AG09319 (cell line): ENCODE results near the gene ATXN1.

Experiments used
- DNase-seq: peaks from one replicate; pipeline ENCODE4 v3.0.0-alpha.2; 2010; ENCODE audit warnings: low read depth; ENCODE audit errors: extremely low read depth
- TF ChIP-seq, protein P1 (sequence below): IDR thresholded peaks from 2 replicates; pipeline ENCODE4 v1.5.1; 2011; ENCODE audit warnings: low read depth, mild to moderate bottlenecking, inconsistent platforms, low read length, moderate library complexity

The ATXN1 gene

DNA sequence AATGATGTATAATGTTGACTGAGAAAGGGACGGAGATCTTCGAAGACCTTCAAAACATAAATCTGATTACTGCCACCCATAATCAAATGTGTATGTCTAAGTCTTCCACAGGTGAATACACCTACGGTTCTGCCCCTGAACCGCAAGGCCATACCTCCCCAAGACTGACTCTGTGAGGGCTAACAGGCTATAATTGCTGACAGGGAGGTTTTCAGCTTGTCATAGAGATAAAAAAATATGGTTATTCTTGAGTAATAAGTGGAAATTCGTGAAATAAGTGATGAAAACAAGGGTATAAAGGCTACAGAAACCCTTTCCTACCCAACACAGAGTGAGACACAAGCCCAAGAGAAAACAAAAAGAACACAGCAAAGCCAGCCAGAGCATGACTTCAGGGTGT lies 188.9 kb downstream of the ATXN1 start:
- TF ChIP-seq, protein P1, sequence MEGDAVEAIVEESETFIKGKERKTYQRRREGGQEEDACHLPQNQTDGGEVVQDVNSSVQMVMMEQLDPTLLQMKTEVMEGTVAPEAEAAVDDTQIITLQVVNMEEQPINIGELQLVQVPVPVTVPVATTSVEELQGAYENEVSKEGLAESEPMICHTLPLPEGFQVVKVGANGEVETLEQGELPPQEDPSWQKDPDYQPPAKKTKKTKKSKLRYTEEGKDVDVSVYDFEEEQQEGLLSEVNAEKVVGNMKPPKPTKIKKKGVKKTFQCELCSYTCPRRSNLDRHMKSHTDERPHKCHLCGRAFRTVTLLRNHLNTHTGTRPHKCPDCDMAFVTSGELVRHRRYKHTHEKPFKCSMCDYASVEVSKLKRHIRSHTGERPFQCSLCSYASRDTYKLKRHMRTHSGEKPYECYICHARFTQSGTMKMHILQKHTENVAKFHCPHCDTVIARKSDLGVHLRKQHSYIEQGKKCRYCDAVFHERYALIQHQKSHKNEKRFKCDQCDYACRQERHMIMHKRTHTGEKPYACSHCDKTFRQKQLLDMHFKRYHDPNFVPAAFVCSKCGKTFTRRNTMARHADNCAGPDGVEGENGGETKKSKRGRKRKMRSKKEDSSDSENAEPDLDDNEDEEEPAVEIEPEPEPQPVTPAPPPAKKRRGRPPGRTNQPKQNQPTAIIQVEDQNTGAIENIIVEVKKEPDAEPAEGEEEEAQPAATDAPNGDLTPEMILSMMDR: no peak
- DNase-seq: no peak

DNA sequence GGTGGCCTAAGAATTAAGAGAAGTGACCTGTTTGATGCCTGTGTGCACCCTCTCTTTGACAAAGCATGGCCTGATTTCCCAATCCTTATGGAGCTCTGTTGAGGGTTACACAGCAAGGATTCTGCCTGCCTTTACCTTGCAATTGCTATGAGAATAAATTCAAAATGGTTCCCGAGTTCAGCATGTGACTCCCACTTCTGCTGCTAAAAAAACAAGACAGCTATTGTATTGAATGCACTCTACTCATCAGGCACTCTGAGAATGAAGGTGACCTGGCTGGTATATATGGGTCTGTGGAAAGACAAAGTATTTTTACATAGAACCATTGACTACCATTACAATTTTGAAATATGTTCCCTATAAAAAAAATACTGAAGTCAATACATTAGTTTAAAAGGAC lies 190.3 kb downstream of the ATXN1 start:
- TF ChIP-seq, protein P1: no peak
- DNase-seq: no peak

DNA sequence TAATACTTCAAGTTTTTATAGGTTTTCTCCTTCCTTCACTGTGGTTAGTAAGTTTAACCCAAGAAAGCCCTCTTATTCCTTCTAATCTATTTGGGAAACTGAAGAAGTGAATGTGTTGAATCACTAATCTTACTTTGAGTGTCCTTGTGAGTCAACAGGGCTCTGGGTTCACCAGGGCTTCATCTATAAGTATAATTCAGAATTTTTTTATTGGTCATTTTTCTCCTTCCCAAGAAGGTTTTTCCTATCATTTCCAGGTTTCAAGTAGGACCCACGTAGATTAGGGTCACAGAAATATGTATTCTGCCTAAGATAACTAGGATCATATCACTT lies 191.1 kb downstream of the ATXN1 start:
- TF ChIP-seq, protein P1: no peak
- DNase-seq: no peak

DNA sequence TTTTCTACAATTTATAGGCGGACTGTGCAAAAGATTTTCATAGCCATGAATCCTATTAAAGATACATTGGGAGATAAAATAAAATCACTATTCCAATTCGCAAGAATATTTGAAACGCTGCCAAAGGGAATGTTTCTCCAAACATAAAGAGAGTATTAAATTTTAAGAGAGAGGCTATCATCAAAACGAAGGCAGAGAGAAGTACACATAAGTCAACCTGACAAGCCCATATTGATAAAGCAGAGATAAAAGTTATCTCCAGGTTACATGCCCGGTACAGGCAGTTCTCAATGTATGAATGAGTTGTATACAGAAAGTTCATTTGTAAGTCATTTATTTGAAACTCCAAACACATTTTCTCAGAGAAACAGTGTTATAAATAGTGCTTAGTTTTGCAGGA lies 193.1 kb downstream of the ATXN1 start:
- TF ChIP-seq, protein P1: no peak
- DNase-seq: no peak

DNA sequence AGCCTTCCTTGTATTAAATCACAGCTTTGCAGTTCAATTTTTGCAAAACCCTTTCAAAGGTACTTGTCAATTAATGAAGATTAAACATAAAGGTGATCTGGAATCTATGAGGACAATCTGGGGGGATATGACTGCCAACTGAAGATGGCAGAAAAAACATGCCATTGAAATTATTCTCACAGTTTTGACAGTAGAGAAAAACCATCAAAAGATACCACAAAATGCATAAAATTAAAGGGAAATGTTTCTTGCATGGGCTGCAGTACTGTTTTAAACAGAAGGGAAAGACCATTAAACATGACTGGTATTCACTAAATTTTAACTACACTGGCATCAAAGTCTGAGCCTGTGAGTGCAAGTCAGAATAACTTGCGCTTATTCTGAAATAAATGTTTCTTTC lies 194.2 kb downstream of the ATXN1 start:
- no peak for DNase-seq
- TF ChIP-seq, protein P1: no peak

DNA sequence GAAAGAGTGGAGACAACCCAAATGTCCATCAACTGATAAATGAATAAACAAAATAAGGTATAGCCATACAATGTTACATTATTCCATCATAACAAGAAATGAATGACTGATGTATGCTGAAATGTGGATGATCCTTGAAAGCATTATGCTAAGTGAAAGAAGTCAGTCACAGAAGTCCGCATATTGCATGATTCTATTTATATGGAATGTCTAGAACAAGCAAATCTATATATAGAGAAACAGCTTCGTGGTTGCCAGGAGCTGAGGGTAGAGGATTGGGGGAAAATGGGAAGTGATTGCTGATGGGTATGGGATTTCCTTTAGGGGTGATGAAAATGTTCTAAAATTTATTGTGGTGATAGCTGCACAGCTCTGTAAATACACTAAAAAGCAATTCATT lies 196.8 kb downstream of the ATXN1 start:
- no peak for DNase-seq

DNA sequence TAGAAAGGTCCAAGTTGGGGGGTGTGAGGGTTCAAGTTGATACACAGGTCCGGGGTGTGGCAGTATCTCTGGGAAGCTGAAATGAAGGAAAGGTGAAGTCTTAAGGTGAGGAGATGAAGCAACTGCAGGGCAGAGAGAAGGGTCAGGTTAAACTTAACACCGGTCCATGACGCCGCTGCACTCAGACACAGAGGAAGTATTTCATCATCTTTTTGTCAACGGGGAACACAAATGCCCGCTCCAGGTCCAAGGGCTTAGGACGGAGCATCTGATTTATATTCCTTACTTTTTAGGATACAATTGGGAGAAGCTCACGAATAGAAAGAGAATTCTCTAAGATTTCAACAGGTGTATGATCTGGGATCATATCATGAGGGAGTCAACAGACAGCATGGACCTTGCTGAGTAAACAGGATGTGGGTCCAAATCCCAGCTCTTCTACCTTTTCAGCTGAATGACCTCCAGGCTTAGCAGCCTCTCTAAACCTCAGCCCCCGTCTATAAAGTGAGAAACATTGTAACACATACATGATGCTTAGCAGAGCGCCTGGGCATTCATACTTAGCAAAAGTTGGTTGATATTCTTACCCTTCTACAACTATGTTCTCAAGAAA lies 197.5 kb downstream of the ATXN1 start:
- TF ChIP-seq, protein P1: no peak

More for the DNA sequence above, 196.8 kb downstream of the ATXN1 start:
- TF ChIP-seq, protein P1: no peak

More for the DNA sequence above, 197.5 kb downstream of the ATXN1 start:
- no peak for DNase-seq
